Measurements from ENCODE around the gene CYP2U1. TPM values are rescaled to one million over a fixed set of nuclear protein-coding genes. Genes with fewer than 3 reads are reported as not detected.

Gene CYP2U1
- total RNA-seq, 2 experiments from 2014 or later, result 2.9 to 4.0 TPM

DNA sequence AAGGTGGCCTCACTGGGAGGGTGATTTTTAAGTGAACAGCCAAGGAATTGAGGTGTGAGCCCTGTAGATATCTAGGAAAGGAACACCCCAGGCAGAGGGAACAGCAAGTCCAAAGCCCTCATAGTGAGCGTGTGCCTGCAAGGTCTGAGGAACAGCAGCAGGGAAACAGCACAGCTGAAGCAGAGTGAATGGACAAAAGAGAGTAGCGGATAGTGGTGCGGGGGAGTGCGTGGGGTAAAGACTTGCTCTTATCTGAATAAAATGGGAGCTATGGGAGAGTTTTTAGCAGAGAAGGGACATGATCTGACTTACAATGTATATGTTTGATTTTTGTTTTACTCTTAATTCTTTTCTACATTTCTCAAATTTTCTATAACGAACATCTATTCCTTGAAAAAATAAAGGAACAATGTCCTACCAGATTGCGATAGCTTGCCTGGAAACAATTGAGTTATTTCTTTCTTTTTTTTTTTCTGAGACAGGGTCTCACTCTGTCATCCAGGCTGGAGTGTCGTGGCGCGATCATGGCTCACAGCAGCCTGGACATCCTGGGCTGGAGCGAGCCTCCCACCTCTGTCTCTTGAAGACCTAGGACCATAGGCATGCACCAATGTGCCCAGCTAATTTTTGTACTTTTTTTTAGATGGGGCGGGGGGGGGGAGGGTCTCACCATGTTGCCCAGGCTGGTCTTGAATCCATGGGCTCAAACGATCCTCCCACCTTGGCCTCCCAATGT is 38.9 kb downstream of the CYP2U1 start:
- TF ChIP-seq, protein P1, sequence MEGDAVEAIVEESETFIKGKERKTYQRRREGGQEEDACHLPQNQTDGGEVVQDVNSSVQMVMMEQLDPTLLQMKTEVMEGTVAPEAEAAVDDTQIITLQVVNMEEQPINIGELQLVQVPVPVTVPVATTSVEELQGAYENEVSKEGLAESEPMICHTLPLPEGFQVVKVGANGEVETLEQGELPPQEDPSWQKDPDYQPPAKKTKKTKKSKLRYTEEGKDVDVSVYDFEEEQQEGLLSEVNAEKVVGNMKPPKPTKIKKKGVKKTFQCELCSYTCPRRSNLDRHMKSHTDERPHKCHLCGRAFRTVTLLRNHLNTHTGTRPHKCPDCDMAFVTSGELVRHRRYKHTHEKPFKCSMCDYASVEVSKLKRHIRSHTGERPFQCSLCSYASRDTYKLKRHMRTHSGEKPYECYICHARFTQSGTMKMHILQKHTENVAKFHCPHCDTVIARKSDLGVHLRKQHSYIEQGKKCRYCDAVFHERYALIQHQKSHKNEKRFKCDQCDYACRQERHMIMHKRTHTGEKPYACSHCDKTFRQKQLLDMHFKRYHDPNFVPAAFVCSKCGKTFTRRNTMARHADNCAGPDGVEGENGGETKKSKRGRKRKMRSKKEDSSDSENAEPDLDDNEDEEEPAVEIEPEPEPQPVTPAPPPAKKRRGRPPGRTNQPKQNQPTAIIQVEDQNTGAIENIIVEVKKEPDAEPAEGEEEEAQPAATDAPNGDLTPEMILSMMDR (IDR thresholded peaks at IDR 0.05), result no peak
- no peaks in the 10 kb centered on the region for H3K36me3 Mint-ChIP-seq (ENCODE audit: low read depth)
- POLR2A ChIA-PET, result no interaction called here
- peaks cover 2% of the 10 kb centered on the region for H3K9me3 Mint-ChIP-seq
- H3K27me3 ChIP-seq (ENCODE audit: control insufficient read depth in 1 of 2, insufficient read depth in 2 of 2, low read length in 2 of 2), result no peaks in the 10 kb centered on the region
- no peak overlapping the region for H3K4me3 ChIP-seq (ENCODE audit: low read length)
- no peaks in the 10 kb centered on the region for H3K36me3 ChIP-seq (ENCODE audit: insufficient read depth, low read length)
- H3K4me3 Mint-ChIP-seq, result no peak overlapping the region
- CTCF ChIA-PET, result no interaction called here
- ATAC-seq (ENCODE audit: poor library complexity), result no peak
- H3K27me3 Mint-ChIP-seq, result peaks cover 11% of the 10 kb centered on the region
- H3K9me3 ChIP-seq (ENCODE audit: control insufficient read depth in 1 of 2, insufficient read depth in 1 of 2, low read length in 2 of 2), result no peaks in the 10 kb centered on the region
- no peak for DNase-seq
- intact Hi-C loops (cut with DNase I, micrococcal nuclease), result no loop called here
- no peaks in the 10 kb centered on the region for H3K4me1 ChIP-seq (ENCODE audit: insufficient read depth, low read length)
- H3K27ac ChIP-seq (ENCODE audit: low read depth in 1 of 2, low read length in 2 of 2), result no peak overlapping the region
- H3K4me1 Mint-ChIP-seq (ENCODE audit: low read depth), result no peaks in the 10 kb centered on the region
- H3K27ac Mint-ChIP-seq, result no peak overlapping the region

DNA sequence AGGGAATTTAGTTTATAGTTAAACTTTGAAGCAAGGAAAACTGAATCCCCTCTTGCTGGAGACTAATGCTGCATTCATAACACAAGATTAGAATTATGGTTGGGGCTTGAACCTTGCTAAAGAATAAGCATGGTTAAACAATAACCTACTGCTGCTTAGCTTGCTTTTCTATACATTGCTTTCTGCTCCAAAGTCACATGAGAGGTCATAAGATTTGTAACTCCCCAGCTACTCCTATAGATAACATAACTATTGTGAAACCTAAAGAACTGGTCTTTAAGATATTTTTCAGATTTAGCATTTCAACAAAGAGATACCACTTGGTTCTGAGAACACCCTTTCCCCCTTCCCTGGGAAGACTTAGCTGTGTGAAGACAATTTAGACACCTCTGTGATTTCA is 41.3 kb downstream of the CYP2U1 start:
- Histone ChIP-seq H3K27ac (ENCODE audit: low read depth in 1 of 2, low read length in 2 of 2) (no peak overlapping the region), H3K9me3 (ENCODE audit: control insufficient read depth in 1 of 2, insufficient read depth in 1 of 2, low read length in 2 of 2) (no peaks in the 10 kb centered on the region), H3K36me3 (ENCODE audit: insufficient read depth, low read length) (no peaks in the 10 kb centered on the region), H3K4me3 (ENCODE audit: low read length) (no peak overlapping the region), H3K27me3 (ENCODE audit: control insufficient read depth in 1 of 2, insufficient read depth in 2 of 2, low read length in 2 of 2) (no peaks in the 10 kb centered on the region), H3K4me1 (ENCODE audit: insufficient read depth, low read length) (no peaks in the 10 kb centered on the region)
- ChIA-PET CTCF (no interaction called here), POLR2A (no interaction called here)
- H3K4me3 Mint-ChIP-seq, result no peak overlapping the region
- H3K36me3 Mint-ChIP-seq (ENCODE audit: low read depth), result no peaks in the 10 kb centered on the region
- H3K9me3 Mint-ChIP-seq, result no peaks in the 10 kb centered on the region
- peaks cover 11% of the 10 kb centered on the region for H3K27me3 Mint-ChIP-seq
- DNase-seq (no peak), ATAC-seq (ENCODE audit: poor library complexity) (no peak)
- no peaks in the 10 kb centered on the region for H3K4me1 Mint-ChIP-seq (ENCODE audit: low read depth)
- no peak overlapping the region for H3K27ac Mint-ChIP-seq
- TF ChIP-seq, protein P1 (IDR thresholded peaks at IDR 0.05), result no peak
- intact Hi-C loops (cut with DNase I, micrococcal nuclease), result no loop called here

DNA sequence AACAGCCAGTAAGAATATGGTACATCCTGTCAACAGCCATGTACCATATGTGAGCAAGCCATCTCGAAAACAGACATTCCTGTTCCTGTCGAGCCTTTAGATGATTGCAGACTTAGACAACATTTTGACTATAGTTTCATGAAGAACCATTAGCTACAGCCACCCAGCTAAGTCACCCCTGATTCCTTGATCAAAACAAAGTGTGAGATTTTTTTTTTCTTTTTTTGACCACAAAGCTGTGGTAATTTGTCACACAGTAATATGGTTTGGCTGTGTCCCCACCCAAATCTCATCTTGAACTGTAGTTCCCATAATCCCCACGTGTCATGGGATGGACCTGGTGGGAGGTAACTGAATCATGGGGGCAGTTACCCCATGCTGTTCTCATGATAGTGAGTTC is 43.2 kb downstream of the CYP2U1 start:
- TF ChIP-seq, protein P1 (IDR thresholded peaks at IDR 0.05), result no peak
- Histone ChIP-seq H3K36me3 (ENCODE audit: insufficient read depth, low read length) (no peaks in the 10 kb centered on the region), H3K4me1 (ENCODE audit: insufficient read depth, low read length) (no peaks in the 10 kb centered on the region), H3K9me3 (ENCODE audit: control insufficient read depth in 1 of 2, insufficient read depth in 1 of 2, low read length in 2 of 2) (no peaks in the 10 kb centered on the region), H3K27ac (ENCODE audit: low read depth in 1 of 2, low read length in 2 of 2) (no peak overlapping the region), H3K27me3 (ENCODE audit: control insufficient read depth in 1 of 2, insufficient read depth in 2 of 2, low read length in 2 of 2) (no peaks in the 10 kb centered on the region), H3K4me3 (ENCODE audit: low read length) (no peak overlapping the region)
- Mint-ChIP-seq H3K4me3 (no peak overlapping the region), H3K27ac (no peak overlapping the region), H3K27me3 (peaks cover 4% of the 10 kb centered on the region), H3K36me3 (ENCODE audit: low read depth) (no peaks in the 10 kb centered on the region), H3K4me1 (ENCODE audit: low read depth) (no peaks in the 10 kb centered on the region), H3K9me3 (no peaks in the 10 kb centered on the region)
- ATAC-seq (ENCODE audit: poor library complexity), result no peak
- intact Hi-C loops (cut with DNase I, micrococcal nuclease), result no loop called here
- DNase-seq, result no peak
- CTCF ChIA-PET, result no interaction called here
- POLR2A ChIA-PET, result no interaction called here
